AG10803 (cell line): ENCODE data around the gene SCAF1.

Source experiments
- DNase-seq: peaks from one replicate; pipeline ENCODE4 v3.0.0; 2010; ENCODE audit warnings: low read depth
- H3K4me3 ChIP-seq: 2 replicates; pipeline ENCODE4 v1.5.1; 2011; ENCODE audit warnings: mild to moderate bottlenecking, low read length, control low read depth
- TF ChIP-seq, protein P1 (sequence below): conservative IDR thresholded peaks from 2 replicates; pipeline ENCODE4 v1.5.1; 2011; ENCODE audit warnings: mild to moderate bottlenecking, low read length, control low read depth, inconsistent platforms

Gene SCAF1

DNA sequence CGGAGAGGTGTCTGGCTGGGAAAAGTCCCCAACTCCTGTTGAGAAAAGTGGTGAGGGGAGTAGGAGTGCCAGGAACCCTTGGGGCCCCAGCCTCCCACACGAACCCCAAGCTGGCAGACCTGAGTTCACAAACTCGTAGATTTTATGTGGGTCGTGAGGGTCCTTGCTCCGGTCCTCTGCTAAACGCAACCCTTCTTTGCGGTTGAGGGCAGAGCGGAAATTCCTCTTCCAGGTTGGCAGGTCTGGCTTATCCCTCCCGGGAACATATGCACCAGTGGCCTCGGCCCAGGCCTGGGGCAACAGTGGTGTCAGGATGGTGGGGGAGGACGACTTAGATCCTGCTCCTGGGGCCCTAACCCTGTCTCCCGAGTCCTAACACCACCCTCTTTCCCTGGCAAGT is 21.2 kb downstream of the SCAF1 start:
- no peak overlapping the region for H3K4me3 ChIP-seq
- TF ChIP-seq, protein P1, sequence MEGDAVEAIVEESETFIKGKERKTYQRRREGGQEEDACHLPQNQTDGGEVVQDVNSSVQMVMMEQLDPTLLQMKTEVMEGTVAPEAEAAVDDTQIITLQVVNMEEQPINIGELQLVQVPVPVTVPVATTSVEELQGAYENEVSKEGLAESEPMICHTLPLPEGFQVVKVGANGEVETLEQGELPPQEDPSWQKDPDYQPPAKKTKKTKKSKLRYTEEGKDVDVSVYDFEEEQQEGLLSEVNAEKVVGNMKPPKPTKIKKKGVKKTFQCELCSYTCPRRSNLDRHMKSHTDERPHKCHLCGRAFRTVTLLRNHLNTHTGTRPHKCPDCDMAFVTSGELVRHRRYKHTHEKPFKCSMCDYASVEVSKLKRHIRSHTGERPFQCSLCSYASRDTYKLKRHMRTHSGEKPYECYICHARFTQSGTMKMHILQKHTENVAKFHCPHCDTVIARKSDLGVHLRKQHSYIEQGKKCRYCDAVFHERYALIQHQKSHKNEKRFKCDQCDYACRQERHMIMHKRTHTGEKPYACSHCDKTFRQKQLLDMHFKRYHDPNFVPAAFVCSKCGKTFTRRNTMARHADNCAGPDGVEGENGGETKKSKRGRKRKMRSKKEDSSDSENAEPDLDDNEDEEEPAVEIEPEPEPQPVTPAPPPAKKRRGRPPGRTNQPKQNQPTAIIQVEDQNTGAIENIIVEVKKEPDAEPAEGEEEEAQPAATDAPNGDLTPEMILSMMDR = no peak
- no peak for DNase-seq

DNA sequence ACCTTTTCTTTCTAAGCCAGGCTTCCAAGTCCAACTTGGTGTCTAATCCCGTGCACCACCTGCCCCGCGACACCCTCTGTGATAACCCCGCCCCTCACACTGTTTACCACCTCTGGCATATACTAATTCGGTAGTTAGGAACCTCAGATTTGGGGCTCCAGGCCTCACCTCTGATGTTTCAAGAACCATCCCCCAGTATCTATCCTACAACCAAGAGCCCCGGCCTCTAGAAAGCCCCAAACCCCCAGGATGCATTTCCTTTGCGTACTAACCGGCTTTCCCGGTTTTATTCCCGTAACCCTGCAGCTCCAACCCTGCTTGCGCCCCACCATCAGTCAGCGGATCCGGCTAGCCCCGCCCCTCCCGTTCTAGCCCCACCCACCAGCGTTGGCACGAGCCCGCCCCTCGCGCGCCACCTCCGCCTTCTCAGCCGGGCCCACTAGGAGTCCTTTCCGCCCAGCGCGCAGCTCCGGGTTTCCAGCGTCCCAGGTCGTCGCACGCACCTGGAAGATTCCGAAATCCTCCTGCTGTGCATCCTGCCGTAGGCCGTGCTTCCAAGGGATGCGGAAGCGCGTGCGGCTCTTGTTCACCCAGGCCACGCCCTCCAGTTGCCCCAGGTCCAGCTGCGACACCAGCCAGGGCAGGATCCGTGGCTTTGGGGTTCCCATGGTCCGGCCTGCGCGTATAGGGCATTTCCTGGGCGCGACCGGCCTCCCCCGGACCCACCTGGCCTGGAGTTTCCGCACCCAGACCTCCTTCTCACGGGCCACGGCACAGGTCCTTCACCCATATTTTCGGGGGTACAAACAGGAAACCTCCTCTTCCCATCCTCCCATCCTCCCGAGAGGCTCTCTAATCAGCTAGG is 22.4 kb downstream of the SCAF1 start:
- DNase-seq = peak; percentile 69
- H3K4me3 ChIP-seq = peak overlapping the region; percentile 95
- TF ChIP-seq, protein P1 = peak; percentile 17; the same call in 1 of the 2 replicates

DNA sequence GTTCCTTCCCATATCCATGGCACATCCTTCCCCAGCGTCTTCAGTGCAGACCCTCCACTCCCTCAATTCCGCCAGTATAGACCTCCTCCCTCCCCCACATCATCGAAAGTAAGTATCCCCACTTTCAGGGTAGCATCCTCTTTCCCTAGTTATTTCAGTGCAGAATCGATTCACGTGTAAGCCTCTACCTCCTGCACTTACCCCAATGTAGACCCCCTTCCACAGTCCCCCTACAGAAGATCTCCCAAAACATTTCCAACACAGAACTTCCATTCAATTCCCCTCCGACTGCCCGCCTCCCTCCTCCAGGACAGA is 23.0 kb downstream of the SCAF1 start:
- no peak for DNase-seq
- TF ChIP-seq, protein P1 = no peak
- peak overlapping the region; percentile 95 for H3K4me3 ChIP-seq

DNA sequence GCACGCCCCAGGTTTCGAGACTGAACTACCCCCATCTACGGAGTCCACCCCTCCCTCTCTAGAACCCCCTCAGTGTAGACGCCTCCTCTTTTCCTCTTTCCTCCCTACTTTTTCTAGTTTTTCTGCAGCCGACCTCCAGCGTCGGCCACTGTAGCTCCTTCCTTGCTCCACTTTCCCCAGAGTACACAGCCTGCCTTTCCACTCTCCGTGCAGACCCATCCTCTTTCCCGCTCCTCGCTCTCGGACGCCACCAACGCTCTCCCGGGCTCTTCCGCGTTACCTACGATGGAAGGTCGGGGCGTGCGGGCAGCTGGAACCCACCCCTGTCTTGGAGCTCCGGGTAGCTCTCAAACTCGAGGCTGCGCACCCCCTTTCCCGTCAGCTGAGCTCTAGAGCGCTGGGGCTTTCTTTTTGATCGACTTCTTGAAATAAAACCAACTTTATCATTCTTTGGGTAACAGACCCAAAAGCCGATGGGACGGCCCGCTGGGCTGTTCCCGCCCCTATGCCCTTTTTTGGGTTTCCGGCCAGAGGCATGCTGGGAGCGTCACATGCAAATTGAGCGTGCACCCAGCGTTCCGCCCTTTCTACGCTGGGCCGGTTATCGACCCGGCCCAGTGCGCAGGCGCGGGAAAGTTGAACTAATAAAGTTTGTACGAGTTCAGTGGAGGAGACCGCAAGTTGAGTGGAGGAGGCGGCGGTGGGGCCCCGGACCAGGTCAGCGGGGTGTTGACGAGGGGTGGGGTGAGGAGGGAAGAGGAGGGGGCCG is 23.5 kb downstream of the SCAF1 start, which contains the start of the genes BCL2L12 and IRF3:
BCL2L12 (plus strand) TSS at position 583 of the 769 bp plus-strand sequence. CDS start 760 bp downstream, outside the sequence.
IRF3 (minus strand) TSS at position 507 of the 769 bp plus-strand sequence. CDS start 1,019 bp downstream, outside the sequence.
- TF ChIP-seq, protein P1 = no peak
- peak; percentile 94 for DNase-seq

DNA sequence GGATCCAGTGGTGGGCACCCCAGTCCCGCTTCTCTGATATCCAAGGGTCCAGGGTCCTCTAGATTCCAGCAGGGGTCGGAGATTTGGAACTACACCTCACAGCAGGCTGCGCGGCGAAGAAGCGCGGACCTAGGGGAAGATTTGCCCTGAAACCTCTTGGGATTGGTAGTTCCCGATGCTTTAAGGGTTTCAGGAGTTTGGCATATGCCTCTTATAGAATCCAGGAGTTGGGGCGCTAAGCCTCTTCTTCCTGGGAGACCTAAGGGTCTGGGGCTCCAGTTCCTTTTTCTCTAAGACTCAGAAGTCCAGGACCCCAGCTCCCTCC is 24.1 kb downstream of the SCAF1 start:
- H3K4me3 ChIP-seq = peak overlapping the region; percentile 95
- DNase-seq = no peak
- TF ChIP-seq, protein P1 = no peak; the same call in 1 of the 2 replicates

More for the DNA sequence above, 23.5 kb downstream of the SCAF1 start, which contains the start of the genes BCL2L12 and IRF3:
- peak within 1 kb of the TSS; percentile 95 for H3K4me3 ChIP-seq

DNA sequence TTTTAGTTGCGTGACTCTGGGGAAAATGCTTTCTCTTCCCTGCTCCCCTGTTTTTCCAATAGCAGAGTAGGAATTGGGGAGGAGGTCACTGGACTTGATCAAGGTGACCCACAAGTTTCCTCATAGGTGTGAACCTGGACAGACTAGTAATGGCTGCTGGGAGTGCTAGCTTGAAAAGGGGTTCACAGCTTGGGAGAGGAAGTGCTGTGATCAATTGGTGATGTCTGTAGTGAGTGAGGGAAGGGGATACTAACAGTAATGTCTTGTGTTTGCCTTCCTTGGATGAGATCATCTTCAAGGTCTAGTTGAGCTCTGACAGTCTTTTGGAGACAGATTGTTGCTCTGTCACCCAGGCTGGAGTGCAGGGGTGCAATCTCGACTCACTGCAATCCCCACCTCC is 25.5 kb downstream of the SCAF1 start:
- H3K4me3 ChIP-seq = no peak overlapping the region
- DNase-seq = no peak
- TF ChIP-seq, protein P1 = no peak

DNA sequence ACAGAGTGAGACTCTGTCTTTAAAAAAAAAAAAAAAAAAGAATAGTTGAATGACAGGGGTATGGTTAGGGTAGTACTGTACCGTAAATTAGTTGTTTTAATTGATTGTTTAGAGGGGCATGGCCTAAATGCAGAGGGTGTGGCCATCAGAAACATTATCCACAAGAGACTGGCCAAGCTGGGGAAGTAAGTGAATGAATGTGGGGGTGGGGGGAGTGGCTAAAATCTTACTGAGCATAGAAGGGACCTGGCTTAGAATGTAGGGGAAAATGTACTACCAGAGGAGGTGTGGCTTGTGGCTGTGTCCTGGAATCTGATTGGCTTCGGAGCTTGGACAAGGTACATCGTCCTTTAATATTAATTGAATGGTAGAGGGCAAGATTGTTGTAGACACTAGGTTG is 27.5 kb downstream of the SCAF1 start:
- DNase-seq = no peak
- H3K4me3 ChIP-seq = no peak overlapping the region
- TF ChIP-seq, protein P1 = no peak
